Ectodermal cell (in vitro differentiated cells): Measurements from ENCODE around the gene NUDC.
"Not testable (repeated sequence)": the region's sequence is repeated elsewhere in the genome, so short reads cannot be mapped to it uniquely, and the experiment has no call there.

Experiments used
- H3K27ac ChIP-seq: 2 replicates; pipeline ENCODE4 v1.7.0; 2013; ENCODE audit warnings: mild to moderate bottlenecking, low read depth, low read length; ENCODE audit not compliant: insufficient read depth, poor library complexity, severe bottlenecking
- H3K27me3 ChIP-seq: 2 replicates; pipeline ENCODE4 v1.7.0; 2013; ENCODE audit warnings: mild to moderate bottlenecking, low read length; ENCODE audit not compliant: insufficient read depth, control insufficient read depth, poor library complexity, severe bottlenecking
- H3K36me3 ChIP-seq: one replicate; pipeline ENCODE4 v1.7.0; 2013; ENCODE audit warnings: low read length; ENCODE audit not compliant: control insufficient read depth, insufficient read depth
- H3K4me1 ChIP-seq: one replicate; pipeline ENCODE4 v1.7.0; 2013; ENCODE audit warnings: low read length; ENCODE audit not compliant: control insufficient read depth, insufficient read depth
- H3K4me3 ChIP-seq: 2 replicates; pipeline ENCODE4 v1.7.0; 2013; ENCODE audit warnings: low read depth, low read length, control low read depth; ENCODE audit not compliant: insufficient read depth
- H3K9me3 ChIP-seq: 2 replicates; pipeline ENCODE4 v1.7.0; 2013; ENCODE audit warnings: mild to moderate bottlenecking, low read length, moderate library complexity; ENCODE audit not compliant: control insufficient read depth
- whole genome bisulfite sequencing, 2 experiments: methylation state at CpG; one replicate each; pipeline ENCODE4 v1.1.7; 2013; ENCODE audit warnings: missing lambda C conversion rate in 2 of 2; 5-methylcytosine and 5-hydroxymethylcytosine counted together

Gene NUDC

DNA sequence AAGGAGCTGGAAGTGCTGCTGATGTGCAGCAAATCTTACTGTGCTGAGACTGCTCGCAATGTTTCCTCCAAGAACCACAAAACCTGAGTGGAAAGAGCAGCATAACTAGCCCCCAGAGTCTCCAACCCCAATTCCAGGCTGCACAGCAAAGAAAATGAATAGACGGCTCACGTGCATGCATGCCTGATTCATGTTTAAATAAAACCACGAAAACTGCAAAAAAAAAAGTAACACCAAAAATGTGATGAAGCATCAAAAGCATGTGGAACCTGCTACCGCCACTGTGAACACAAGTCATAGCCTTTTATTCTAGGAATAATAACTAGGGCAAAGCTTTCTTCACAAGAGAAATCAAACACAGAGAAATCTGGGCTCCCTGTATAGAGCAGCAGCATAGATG, 62.3 kb downstream of the NUDC start:
- H3K9me3 ChIP-seq: no peaks in the 10 kb centered on the region
- H3K27ac ChIP-seq: no peak overlapping the region
- H3K36me3 ChIP-seq: no peaks in the 10 kb centered on the region
- no peak overlapping the region for H3K4me3 ChIP-seq
- H3K27me3 ChIP-seq: no peaks in the 10 kb centered on the region
- H3K4me1 ChIP-seq: no peaks in the 10 kb centered on the region
- 93% methylated on average over 5 of the region's 5 CpGs for WGBS, 2 experiments

DNA sequence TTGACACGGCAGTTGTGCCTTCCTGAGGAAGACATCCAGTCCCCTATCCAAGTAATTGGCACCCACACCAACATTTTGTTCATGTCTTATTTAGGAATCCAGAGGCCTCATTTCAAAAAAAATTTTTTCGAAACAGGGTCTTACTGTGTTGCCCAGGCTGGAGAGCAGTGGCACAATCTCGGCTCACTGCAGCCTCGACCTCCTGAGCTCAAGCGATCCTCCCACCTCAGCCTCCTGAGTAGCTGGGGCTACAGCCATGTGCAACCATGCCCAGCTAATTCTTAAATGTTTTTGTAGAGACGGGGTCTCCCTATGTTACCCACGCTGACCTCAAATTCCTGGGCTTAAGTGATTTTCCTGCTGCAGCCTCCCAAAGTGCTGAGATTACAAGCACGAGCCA, 62.7 kb downstream of the NUDC start:
- no peak overlapping the region for H3K27ac ChIP-seq
- H3K27me3 ChIP-seq: no peaks in the 10 kb centered on the region
- 92 to 95% methylated on average over 8 of the region's 8 CpGs for WGBS, 2 experiments
- H3K36me3 ChIP-seq: no peaks in the 10 kb centered on the region
- no peak overlapping the region for H3K4me3 ChIP-seq
- no peaks in the 10 kb centered on the region for H3K4me1 ChIP-seq
- H3K9me3 ChIP-seq: no peaks in the 10 kb centered on the region

DNA sequence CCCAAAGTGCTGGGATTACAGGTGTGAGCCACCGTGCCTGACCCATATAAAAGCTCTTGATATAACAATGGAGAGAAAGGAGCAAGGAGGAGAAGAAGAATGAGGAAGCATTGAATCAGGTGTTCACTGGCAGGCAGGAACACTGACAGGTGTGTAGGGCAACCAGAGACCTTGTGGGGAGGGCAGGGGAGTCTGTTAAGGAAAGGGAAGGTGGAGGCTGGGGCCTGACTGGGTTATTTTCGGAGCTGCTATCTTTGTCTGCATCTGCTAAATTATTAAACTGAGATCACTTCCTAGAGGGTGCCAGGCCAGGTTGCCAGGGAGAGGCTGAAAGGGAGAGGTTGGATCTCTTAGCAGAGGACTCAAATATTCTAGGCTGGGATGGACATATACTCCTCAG, 65.1 kb downstream of the NUDC start:
- Histone ChIP-seq H3K36me3 (no peaks in the 10 kb centered on the region), H3K9me3 (no peaks in the 10 kb centered on the region), H3K4me1 (no peaks in the 10 kb centered on the region), H3K27me3 (peaks cover 11% of the 10 kb centered on the region), H3K27ac (no peak overlapping the region), H3K4me3 (no peak overlapping the region)
- 78 to 83% methylated on average over 2 of the region's 2 CpGs for WGBS, 2 experiments

DNA sequence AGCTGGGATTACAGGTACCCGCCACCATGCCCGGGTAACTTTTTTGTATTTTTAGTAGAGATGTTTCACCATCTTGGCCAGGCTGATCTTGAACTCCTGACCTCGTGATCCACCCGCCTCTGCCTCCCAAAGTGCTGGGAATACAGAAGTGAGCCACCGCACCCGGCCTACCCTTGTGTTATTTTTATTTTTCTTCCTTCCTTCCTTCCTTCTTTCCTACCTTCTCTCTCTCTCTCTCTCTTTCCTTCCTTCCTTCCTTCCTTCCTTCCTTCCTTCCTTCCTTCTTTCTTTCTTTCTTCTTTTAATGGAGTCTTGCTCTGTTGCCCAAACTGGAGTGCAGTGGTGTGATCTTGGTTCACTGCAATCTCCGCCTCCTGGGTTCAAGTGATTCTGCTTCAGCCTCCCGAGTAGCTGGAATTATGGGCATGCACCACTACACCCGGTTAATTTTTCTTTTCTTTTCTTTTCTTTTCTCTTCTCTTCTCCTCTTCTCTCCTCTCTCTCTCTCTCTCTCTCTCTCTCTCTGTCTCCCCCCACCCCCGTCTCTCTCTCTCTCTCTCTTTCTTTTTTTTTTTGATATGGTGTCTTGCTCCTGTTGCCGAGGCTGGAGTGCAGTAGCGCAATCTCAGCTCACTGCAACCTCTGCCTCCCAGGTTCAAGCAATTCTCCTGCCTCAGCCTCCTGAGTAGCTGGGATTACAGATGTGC, 68.0 kb downstream of the NUDC start:
- peaks cover 39% of the 10 kb centered on the region for H3K27me3 ChIP-seq
- WGBS, 2 experiments: 88 to 89% methylated on average over 11 of the region's 12 CpGs
- not testable (repeated sequence) for H3K4me3 ChIP-seq, H3K27ac ChIP-seq, H3K4me1 ChIP-seq, H3K36me3 ChIP-seq, H3K9me3 ChIP-seq

DNA sequence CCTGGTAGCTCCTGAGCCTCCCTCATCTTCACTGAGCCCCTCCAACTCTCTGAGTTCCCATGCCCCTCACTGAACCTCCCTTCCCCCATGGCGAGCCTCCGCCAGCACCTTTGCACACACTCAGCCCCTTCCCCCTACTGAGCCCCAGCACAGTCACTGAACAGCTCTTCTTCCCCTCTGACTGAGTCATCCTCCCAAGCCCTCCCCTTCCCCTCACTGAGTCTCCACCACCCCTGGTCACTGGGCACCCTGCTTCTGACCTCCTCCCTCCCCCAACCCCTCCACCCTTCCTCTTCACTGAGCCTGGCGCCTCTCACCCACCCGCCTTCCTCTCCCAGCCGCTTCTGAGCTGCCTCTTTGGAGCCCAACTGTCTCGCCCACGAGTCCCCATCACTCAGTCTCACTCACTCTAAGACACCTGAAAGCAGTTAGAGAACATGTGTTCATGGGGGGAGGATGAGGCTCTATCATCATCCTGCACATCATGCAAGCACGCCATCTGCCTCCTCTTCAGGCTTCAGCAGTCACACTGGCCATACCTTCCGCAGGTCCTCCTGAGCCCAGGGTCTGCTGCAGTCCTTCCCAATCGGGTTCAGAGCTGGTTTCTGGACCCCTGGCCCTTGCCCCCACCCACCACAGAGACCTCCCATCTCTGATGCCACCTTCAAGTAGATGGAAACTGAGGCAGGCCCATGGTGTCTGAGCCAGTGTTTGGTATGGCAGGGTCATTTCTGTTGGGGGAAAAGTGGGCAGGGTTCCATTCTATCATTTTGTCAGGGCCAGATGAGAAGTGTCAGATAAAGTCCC, 70.0 kb downstream of the NUDC start:
- 72 to 78% methylated on average over 10 of the region's 10 CpGs for WGBS, 2 experiments
- Histone ChIP-seq H3K27ac (no peak overlapping the region), H3K4me3 (no peak overlapping the region), H3K27me3 (peaks cover 58% of the 10 kb centered on the region), H3K9me3 (no peaks in the 10 kb centered on the region), H3K4me1 (peaks cover 6% of the 10 kb centered on the region), H3K36me3 (no peaks in the 10 kb centered on the region)

DNA sequence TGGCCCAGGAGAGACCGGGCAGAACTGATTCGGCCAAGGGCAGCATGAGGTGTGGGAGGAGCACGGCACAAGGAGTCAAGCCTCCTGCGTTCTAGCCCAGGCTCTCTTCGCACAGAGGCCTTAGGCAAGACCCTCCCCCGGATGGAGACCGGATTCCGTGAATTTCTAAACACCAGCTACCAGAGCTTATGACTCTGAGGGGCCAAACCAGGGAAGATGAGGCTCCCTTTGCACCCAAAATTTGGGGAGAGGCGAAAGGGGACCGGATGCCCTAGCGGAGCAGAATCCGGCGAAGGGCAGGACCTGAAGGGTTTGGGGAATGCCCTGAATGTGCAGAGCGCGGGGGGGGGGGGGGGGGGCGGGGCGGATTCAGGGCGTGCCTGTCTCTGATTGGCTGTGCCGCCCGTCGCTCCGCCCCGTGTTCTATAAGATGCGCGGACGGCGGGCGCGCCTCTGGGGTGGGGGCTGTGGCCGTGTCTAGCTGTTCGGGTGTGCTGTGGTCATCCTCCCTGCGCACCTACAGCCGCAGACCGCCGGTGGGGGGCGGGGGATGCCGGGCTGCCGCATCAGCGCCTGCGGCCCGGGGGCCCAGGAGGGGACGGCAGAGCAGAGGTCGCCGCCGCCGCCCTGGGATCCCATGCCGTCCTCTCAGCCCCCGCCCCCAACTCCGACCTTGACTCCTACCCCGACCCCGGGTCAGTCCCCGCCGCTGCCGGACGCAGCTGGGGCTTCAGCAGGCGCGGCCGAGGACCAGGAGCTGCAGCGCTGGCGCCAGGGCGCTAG, 71.9 kb downstream of the NUDC start, which contains the start of gene TRNP1:
Gene TRNP1 (plus strand): TSS at position 456 of the 783 bp plus-strand sequence. CDS start 95 bp downstream, at position 551.
- WGBS, 2 experiments: 0% methylated on average over 56 to 61 of the region's 61 CpGs
- Histone ChIP-seq H3K9me3 (no peaks in the 10 kb centered on the region), H3K4me1 (peaks cover 9% of the 10 kb centered on the region), H3K27me3 (peaks cover 63% of the 10 kb centered on the region), H3K36me3 (no peaks in the 10 kb centered on the region), H3K27ac (no peak within 1 kb of the TSS), H3K4me3 (peak within 1 kb of the TSS; percentile 57)

DNA sequence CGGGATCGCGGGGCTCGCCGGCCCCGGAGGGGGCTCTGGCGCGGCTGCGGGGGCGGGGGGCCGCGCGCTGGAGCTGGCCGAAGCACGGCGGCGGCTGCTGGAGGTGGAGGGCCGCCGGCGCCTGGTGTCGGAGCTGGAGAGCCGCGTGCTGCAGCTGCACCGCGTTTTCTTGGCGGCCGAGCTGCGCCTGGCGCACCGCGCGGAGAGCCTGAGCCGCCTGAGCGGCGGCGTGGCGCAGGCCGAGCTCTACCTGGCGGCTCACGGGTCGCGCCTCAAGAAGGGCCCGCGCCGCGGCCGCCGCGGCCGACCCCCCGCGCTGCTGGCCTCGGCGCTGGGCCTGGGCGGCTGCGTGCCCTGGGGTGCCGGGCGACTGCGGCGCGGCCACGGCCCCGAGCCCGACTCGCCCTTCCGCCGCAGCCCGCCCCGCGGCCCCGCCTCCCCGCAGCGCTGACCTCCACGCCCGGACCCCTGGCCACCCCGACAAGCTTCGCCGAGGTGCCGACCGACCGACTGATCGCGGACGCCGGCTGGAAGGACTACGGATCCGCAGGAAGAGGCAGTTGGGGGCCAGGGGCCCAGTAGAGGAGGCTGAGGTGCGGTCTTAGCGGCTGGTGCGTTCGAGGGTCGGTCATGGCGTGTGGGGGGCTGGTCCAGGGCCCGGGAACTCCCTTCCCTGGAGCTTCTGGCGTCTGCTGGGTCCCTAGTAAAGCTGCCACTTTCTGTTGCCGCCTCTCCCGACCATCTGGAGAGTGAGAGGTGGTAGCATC, 72.7 kb downstream of the NUDC start:
- Histone ChIP-seq H3K36me3 (no peaks in the 10 kb centered on the region), H3K27me3 (peaks cover 63% of the 10 kb centered on the region), H3K9me3 (no peaks in the 10 kb centered on the region), H3K4me1 (peaks cover 15% of the 10 kb centered on the region), H3K27ac (no peak overlapping the region), H3K4me3 (peak overlapping the region; percentile 57)
- WGBS, 2 experiments: 0% methylated on average over 97 of the region's 97 CpGs

DNA sequence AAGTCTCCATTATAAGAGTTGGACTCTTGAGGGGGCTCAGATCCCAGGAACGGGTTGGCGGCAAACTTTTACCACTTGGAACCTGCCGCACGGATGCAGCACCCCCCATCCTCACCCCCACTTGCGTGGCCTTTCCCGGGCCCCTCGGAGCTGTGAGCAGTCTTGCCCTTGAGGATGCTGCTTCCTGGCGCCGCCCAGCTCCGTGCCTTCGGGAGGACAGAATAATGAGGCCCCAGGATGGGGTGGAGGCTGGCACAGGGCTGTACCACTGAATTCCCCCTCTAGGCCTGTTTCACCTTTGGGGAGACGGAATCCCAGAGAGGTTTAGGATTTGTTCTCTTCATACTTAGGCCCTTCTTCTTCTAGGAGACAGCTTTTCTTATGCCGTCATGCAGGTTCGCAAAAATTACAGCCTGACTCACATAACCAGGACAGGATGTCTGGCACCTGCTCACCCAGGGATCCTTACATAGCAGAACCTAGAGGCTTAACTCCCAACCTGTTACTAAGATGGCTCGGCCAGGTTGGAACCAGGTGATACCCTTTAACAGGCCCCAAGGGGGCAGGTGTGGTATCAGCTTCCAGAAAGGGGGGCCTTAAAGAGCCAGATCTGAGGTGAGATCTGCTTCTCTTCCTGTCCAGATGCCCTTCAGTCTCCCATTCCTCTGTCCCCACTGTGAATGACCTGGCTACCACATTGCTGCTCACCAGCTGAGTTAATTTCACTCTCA, 73.4 kb downstream of the NUDC start:
- H3K27ac ChIP-seq: no peak overlapping the region
- H3K27me3 ChIP-seq: peaks cover 63% of the 10 kb centered on the region
- WGBS, 2 experiments: 19% methylated on average over 15 of the region's 15 CpGs
- H3K4me3 ChIP-seq: peak overlapping the region; percentile 57
- H3K9me3 ChIP-seq: no peaks in the 10 kb centered on the region
- H3K4me1 ChIP-seq: peaks cover 22% of the 10 kb centered on the region
- no peaks in the 10 kb centered on the region for H3K36me3 ChIP-seq

DNA sequence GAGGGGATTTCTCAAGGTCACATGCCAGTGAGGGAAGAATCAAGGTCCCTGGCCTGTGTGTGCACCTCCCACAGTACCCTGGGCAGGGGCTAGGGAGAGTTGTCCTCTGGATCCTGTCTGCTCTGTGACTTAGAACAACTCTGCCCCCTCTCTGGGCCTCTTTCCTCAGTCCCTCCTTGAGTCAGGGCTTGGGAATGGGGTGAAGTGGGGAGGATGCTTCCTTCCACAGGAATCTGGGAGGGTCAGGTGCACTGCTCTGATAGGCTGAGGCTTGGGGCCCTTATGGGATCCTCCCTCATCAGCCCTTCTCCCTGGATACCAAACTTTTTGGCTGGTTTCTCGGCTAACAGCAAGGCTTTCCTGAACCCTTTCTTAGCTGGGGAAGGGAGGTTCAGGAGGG, 74.5 kb downstream of the NUDC start:
- Histone ChIP-seq H3K4me3 (no peak overlapping the region), H3K27me3 (peaks cover 58% of the 10 kb centered on the region), H3K27ac (no peak overlapping the region)

More for the DNA sequence above, 74.5 kb downstream of the NUDC start:
- 62 to 76% methylated on average over 1 of the region's 1 CpG for WGBS, 2 experiments
- Histone ChIP-seq H3K4me1 (peaks cover 31% of the 10 kb centered on the region), H3K36me3 (no peaks in the 10 kb centered on the region), H3K9me3 (no peaks in the 10 kb centered on the region)
